SU-DHL-6 (cell line): ENCODE data around the gene NSMCE4A.

Experiments
- EZH2phosphoT487 ChIP-seq: fragments of 200-600 bp; sonication (generic), shearing (Covaris generic); conservative IDR thresholded peaks from 2 replicates; pipeline ENCODE4 v1.6.1; 2018; ENCODE audit warnings: mild to moderate bottlenecking, antibody characterized with exemption, low read length, moderate library complexity, mixed read lengths
- TF ChIP-seq, protein P1 (sequence below): fragments of 200-600 bp; sonication (generic); IDR thresholded peaks from one replicate; pipeline ENCODE4 v1.5.1; 2017; ENCODE audit warnings: antibody characterized with exemption, mild to moderate bottlenecking, low read length, moderate library complexity; ENCODE audit not compliant: insufficient read depth, poor library complexity, severe bottlenecking

DNA sequence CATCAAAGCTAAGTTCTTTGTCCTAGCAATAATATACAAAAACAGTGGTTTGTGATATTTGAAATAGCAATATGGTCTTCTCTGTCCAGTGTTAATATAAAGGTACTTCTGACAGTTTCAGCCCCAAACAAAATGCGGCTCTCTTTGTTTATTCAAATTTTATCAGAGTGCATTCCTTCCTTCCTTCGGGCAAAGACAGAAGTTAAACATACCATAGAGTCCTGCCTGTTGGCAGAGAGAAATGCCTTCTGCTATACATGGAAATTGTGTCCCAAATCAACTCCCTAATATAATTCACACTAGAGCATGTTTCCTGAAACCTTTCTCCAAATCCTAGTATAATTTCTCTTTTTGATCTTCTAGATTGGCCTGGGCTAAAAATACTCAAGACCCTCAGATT is 26.0 kb downstream of the NSMCE4A start:
- TF ChIP-seq, protein P1, sequence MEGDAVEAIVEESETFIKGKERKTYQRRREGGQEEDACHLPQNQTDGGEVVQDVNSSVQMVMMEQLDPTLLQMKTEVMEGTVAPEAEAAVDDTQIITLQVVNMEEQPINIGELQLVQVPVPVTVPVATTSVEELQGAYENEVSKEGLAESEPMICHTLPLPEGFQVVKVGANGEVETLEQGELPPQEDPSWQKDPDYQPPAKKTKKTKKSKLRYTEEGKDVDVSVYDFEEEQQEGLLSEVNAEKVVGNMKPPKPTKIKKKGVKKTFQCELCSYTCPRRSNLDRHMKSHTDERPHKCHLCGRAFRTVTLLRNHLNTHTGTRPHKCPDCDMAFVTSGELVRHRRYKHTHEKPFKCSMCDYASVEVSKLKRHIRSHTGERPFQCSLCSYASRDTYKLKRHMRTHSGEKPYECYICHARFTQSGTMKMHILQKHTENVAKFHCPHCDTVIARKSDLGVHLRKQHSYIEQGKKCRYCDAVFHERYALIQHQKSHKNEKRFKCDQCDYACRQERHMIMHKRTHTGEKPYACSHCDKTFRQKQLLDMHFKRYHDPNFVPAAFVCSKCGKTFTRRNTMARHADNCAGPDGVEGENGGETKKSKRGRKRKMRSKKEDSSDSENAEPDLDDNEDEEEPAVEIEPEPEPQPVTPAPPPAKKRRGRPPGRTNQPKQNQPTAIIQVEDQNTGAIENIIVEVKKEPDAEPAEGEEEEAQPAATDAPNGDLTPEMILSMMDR: no peak
- TF ChIP-seq EZH2phosphoT487: no peak
